HG03064 (cell line): ENCODE measurements around the gene EML1.

Experiments
- ATAC-seq: cut with Tn5 transposase; IDR thresholded peaks from one replicate; pipeline ENCODE4 v1.9.1; 2021; ENCODE audit warnings: low read depth; ENCODE audit not compliant: unreplicated experiment

EML1 gene

GRCh38 chr14:99857551-99857950 lies 64.3 kb downstream of the EML1 start:
- no peak for ATAC-seq

- no peak for ATAC-seq
Measured at GRCh38 chr14:99860219-99860618, 67.0 kb downstream of the EML1 start.

GRCh38 chr14:99862136-99862535 lies 68.9 kb downstream of the EML1 start:
- no peak for ATAC-seq

- no peak for ATAC-seq
Measured at GRCh38 chr14:99863059-99863458, 69.8 kb downstream of the EML1 start.

- ATAC-seq, result no peak
Measured at GRCh38 chr14:99865408-99865807, 72.2 kb downstream of the EML1 start.

DNA sequence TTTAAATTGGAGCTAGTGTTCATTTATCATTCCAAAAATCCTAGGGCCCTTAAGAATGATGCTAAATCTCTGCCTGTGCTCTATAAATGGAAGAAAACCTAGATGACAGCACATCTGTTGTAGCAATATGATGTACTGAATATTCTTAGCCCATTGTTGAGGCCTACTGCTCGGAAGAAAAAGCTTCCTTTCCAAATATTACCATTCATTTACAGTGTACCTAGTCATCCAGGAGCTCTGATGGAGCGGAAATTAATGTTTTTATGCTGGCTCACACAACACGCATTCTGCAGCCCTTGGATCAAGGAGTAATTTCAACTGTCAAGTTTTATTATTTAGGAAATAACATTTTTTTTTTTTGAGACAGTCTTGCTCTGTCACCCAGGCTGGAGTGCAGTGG lies 77.4 kb downstream of the EML1 start:
- no peak for ATAC-seq

DNA sequence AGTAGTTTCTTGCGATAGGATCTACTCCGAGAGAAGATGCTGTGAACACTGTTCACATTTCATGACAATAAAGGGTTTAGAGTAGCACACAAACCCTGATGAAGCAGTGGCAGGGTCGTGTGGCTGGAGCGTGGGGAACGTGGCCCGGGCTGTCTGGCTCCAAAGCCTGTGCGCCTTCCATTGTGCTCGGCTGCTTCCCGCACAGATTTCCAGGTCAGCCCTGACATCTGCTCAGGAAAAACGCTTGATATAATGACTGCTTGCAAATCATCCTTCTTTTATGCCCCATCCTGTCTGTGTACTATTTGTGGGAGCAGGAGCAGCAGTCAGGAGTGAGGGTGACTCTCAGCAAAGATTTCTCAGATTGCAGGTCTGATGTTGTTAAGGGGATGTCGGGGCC lies 78.6 kb downstream of the EML1 start:
- ATAC-seq, result no peak

- no peak for ATAC-seq
Measured at GRCh38 chr14:99872786-99873440, 79.7 kb downstream of the EML1 start.

- no peak for ATAC-seq
Measured at GRCh38 chr14:99873653-99874052, 80.4 kb downstream of the EML1 start.

GRCh38 chr14:99874306-99874705 lies 81.1 kb downstream of the EML1 start:
- ATAC-seq, result no peak

GRCh38 chr14:99875421-99875820 lies 82.2 kb downstream of the EML1 start:
- ATAC-seq, result no peak

DNA sequence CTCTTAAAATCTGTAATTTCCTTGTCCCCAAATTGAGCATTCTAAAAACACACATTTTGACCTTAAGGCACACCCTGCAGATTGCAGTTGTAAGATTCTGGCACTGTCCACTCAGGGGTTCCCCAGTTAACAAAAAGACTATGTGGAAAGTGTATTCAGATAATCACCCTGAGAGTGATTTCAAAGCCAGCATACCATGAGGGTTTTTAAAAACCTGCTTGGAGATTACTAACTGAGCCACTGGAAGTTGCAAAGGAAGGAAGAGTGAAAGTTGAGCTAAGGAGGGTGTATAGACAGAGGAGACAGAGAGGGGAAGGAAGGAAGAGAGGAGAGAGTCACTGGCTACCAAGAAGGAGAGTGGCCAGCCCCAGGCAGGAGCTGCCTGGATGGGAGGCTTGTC lies 82.6 kb downstream of the EML1 start:
- ATAC-seq, result no peak

GRCh38 chr14:99876406-99876805 lies 83.2 kb downstream of the EML1 start:
- no peak for ATAC-seq

DNA sequence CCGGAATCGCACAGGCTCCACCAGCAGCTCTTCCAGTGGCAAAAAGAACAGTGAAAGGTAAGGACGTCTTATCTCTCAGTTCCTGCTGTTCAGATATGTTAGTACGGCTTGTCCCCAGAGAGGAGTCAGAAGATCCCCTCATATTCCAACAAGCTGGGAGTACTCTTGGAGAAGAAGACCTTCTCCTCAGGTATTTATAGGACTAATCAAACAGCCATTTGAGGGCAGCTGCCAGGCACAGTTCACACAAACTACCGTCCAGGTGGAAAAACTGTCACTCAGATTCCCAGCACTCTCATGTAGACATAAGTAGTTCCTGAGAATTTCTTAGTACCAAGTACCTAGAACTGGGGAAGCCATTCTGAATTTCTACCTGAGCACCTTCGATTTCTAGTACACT lies 85.3 kb downstream of the EML1 start:
- ATAC-seq, result no peak

- no peak for ATAC-seq
Measured at GRCh38 chr14:99879401-99880295, 86.4 kb downstream of the EML1 start.

DNA sequence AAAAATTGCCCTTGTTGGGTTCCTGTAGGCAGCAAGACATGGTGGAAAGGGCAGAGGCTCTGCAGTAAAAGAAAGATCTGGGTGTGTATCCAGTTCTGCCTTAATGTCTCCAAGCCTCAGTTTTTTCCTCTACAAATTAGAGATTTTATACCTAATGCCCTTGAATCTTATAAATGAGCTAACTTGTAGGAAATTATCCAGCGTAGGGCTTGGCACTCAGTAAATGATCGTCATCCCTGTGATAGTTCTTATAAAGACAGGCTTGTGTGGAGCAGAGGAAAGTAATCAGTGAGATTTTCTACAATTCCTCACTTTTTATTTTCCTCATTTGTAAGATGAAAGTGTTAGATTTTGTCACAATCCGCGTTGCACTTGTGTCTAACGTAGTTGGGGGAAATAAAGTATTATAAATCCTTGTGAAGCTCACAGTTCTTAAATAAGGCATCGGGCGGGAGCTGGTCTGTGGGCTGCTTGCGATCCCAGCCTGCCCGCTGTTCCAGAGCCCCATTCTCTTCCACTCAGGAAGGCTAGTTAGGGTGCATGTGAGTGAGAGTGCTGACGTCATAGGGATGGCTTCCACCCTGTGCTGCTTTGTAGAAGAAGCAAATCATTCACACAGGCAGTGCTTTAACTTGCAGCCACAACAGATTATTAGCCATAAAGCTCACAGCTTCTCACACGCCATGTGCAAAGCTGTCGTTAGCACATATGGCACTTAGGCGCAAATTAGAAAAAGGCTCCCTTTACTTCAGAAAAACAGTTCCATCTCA lies 87.6 kb downstream of the EML1 start:
- ATAC-seq, result no peak

DNA sequence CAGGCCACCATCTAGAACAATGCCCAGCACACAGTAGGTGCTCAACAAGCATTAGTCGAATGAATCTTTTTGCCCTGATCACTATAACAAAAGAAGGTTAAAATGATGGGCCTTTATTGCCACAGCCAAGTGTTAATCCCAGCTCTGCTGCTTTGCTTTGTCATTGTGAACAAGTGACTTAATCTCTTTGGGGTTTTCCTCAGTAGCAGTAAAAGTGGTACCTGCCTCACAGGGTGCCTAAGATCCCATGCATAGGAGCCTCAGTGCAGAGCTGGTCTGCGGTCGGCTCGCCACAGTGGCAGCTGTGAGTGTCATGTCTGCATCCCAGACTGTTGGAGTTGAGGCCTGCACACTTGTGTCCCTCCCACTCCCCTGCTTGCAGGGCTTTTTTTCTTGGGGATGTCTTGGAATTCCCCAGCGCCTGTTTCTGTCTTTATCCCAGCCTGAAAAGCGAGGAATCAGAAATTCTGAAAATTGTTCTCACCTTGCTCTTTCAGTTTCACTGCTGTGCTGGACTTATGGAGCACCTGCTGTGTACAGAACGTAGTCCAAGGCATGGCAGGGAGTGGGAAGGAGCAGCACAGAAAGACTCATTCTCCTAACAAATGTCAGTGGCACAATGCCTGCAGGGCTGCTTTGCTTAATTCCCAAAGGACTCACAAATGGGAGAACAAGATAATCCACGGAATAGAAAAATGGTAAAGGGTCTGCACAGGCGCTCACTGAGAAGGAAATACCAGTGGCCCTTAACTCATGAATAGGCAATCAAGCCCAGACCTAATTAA lies 90.8 kb downstream of the EML1 start:
- no peak for ATAC-seq

GRCh38 chr14:99884834-99885648 lies 91.8 kb downstream of the EML1 start:
- ATAC-seq, result no peak

DNA sequence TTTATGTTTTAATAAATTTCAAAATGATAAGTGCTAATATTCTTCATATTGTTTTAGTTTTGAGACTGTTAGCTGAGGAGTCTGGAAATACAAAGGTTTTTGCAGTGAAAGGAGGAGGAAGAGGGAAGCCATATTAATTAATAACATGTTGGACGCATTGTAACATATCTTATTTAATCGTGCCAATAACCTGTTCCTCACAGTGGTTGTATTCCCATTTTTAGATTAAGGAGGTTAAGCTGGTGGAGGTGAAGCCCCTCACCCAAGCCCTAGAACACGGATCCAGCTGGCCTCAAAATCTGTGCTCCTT lies 92.4 kb downstream of the EML1 start:
- no peak for ATAC-seq

GRCh38 chr14:99887407-99887806 lies 94.2 kb downstream of the EML1 start:
- ATAC-seq, result no peak
